DMS53 treated with DMSO at 0.1 percent for 48 hours (cell line): Measurements from ENCODE around the gene MAPKAP1.

Source experiments
- DNase-seq: peaks from one replicate; lab custom pipeline; 2025; ENCODE audit not compliant: unreplicated experiment; lab: John Stamatoyannopoulos, UW

MAPKAP1 gene

DNA sequence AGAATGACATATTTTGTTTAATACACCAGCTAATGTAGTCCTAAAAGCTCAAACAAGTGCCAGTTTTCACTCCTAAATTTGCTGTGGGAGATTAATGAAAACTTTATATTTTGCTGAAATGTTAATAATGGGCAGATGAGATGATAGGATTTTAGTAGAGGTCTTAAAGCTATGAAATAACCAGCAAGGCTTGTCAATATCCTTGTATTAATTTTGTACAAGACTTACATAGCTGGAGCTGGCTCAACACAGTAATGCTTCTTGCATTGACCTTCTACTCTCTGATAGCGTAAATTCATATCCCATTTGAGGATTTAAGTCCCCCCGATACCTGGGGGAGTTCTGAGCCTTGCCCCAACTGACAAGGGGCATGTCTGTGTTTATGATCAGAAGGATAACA lies 219.2 kb downstream of the MAPKAP1 start:
- no peak for DNase-seq

GRCh38 chr9:125486576-125486975 lies 220.4 kb downstream of the MAPKAP1 start:
- no peak for DNase-seq

GRCh38 chr9:125486152-125486508 lies 220.9 kb downstream of the MAPKAP1 start:
- DNase-seq: no peak

DNA sequence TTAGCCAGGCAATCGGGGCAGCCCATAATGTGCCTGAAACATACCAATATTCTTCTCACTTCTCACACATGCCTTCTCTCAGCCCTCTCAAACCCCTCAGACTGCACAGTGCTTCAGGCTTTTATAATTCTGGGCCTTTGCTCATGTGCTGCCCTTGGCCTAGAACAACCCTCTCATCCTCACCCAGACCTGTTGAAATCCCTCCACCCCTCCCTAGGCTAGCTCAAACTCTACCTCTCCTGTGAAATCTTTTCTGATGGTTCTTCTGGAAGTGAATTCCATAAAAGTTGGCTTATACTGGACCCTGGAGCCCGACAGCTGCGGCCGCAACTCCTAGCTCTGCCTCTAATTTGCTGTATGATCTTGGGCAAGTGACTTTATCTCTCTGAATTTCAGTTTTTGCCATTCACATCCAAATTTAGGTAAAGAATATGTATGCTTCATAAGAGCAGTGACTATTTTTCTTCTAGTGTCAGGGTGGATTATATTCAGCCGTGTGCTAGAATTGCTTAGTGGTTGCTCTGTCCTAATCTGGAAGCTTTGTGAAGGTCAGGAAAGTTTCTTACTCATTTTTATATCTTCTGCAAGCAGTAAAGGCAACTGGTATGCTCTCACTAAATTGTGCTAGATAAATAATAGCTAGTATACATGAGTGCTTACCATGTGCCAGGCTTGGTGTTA lies 221.4 kb downstream of the MAPKAP1 start:
- no peak for DNase-seq

GRCh38 chr9:125484350-125485282 lies 222.4 kb downstream of the MAPKAP1 start:
- no peak for DNase-seq

GRCh38 chr9:125483697-125484096 lies 223.3 kb downstream of the MAPKAP1 start:
- DNase-seq: no peak

GRCh38 chr9:125479846-125480615 lies 227.0 kb downstream of the MAPKAP1 start:
- DNase-seq: peak; percentile 27

DNA sequence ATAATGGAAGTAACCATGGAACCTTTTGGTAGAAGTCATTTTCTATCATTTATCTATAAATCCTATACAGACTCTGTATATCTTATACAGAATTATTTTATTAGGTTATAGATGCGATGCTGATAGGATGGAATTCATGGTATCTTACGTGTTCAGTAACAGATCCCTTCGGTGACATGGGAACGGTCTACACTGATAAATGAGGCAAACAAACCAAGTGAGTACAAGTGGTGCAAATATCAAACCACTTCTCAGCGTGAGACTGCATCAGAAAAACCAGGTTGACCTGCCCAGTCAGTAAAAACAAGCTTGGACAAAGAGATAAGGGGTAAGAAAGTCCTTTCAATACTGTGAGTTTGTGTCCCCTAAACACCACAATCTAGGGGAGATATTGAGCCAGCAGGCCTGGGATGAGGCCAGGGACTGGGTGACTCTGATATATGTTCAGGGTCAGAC lies 229.9 kb downstream of the MAPKAP1 start:
- no peak for DNase-seq

GRCh38 chr9:125476645-125477044 lies 230.4 kb downstream of the MAPKAP1 start:
- no peak for DNase-seq

DNA sequence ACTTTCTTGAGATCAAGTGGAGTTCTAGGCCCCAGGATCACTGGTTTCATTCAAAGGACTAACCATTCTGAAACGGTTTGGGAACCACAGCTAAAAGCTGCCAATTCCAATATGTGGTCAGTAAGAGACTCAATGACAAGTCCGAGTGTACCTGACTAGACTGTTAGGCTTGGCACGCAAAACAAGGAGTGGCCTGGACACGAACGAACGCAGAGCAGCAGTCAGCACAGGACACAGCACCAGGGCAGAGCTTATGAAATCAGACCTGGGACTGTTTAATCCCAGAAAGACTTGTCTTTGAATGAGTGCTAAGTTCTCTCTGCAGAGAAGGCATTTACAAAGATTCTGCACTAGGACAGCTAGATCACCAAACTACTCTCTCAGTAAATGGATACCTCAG lies 231.6 kb downstream of the MAPKAP1 start:
- DNase-seq: no peak

GRCh38 chr9:125472926-125473701 lies 233.9 kb downstream of the MAPKAP1 start:
- no peak for DNase-seq

DNA sequence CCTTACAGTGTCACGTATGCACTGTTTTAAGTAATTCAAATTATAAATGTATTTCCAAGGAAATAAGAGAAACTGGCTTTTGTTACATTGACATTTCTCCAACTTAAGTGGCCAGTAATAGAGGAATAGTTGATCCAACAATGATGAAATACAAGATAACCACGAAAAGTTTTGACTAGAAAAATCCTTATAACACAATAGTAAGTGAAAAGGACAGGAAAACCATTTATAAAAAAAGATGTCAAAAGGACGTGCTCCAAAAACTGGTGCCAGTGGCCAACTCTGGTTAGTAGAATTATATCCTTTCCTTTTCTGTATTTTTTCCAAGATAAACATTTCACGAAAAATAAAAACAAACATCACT lies 234.5 kb downstream of the MAPKAP1 start:
- DNase-seq: no peak

- no peak for DNase-seq
Observed at GRCh38 chr9:125470767-125471580, 236.0 kb downstream of the MAPKAP1 start.

- DNase-seq: no peak
Observed at GRCh38 chr9:125470189-125470588, 236.8 kb downstream of the MAPKAP1 start.

GRCh38 chr9:125468646-125469045 lies 238.4 kb downstream of the MAPKAP1 start:
- no peak for DNase-seq

- no peak for DNase-seq
Observed at GRCh38 chr9:125467116-125467740, 239.8 kb downstream of the MAPKAP1 start.

DNA sequence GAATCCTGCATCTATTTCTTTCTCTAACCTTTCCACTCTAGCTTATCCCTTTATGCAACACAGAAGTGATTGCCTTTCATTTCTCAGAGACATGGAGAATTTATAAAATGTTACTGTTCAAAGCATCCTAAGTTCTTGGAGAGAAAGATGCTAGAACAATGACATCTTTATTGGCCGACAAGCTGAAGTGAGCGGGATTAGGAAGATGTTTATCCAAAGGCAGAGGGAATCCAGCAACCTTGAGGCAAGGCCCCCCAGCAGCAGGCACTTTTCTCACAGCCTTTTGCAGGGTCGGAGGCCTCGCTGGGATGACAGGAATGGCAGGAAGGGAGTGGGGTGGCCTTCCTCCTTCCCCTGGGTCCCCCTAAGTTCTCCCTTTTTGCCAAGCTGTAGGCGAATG lies 240.6 kb downstream of the MAPKAP1 start:
- DNase-seq: no peak

GRCh38 chr9:125464591-125465385 lies 242.2 kb downstream of the MAPKAP1 start:
- DNase-seq: no peak

GRCh38 chr9:125463926-125464325 lies 243.1 kb downstream of the MAPKAP1 start:
- no peak for DNase-seq
